Activated gamma-delta T cell treated with Interleukin-2 at 50 U/mL for 16 hours (primary cell): ENCODE measurements around the gene DARS2.
"Not testable (repeated sequence)": the region's sequence is repeated elsewhere in the genome, so short reads cannot be mapped to it uniquely, and the experiment has no call there.

ENCODE experiments used
- DNase-seq: peaks from one replicate; pipeline ENCODE4 v3.0.0-alpha.2; 2020

DARS2 gene

GRCh38 chr1:173862769-173863223 lies 38.3 kb downstream of the DARS2 start:
- no peak for DNase-seq

DNA sequence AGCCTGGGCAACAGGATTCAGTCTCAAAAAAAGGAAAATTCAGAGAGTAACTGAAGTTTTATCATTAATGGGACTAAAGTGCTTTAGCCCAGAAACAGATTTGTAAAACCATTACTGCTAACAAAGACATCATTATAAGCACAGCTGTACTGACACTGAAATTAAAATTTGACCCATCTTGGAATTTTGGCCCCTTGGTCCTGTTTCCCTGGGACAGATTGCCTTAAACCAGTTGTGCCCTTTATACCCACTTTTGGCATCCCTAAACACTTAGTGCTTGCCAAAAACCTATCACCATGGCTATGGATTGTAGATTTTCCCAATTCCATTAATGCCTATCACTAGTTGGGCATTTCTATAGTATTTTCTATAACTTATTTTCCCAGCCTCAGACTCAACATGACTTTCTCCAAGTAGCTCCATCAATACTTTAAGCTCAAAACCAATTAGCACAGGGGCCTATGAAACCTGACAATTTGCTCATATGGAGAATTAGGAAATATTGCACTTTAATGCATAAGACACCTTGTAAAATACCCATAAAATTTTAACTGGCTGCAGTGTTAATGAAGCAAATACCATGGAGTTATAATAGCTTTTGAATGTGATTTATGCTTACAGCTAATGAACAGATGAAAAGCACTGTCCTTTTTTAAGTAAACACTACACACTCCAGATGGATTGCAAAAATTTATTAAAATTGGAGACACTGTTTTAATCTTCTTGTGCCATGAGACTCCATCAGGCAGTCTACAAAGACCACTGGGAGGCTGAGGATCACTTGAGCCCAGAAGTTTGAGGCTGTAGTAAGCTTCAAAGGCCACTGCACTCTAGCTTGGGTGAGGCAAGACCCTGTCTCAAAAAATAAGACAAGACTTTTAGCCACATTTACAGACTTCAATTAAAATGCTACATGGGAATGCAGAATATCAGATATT lies 39.0 kb downstream of the DARS2 start:
- DNase-seq, result no peak

DNA sequence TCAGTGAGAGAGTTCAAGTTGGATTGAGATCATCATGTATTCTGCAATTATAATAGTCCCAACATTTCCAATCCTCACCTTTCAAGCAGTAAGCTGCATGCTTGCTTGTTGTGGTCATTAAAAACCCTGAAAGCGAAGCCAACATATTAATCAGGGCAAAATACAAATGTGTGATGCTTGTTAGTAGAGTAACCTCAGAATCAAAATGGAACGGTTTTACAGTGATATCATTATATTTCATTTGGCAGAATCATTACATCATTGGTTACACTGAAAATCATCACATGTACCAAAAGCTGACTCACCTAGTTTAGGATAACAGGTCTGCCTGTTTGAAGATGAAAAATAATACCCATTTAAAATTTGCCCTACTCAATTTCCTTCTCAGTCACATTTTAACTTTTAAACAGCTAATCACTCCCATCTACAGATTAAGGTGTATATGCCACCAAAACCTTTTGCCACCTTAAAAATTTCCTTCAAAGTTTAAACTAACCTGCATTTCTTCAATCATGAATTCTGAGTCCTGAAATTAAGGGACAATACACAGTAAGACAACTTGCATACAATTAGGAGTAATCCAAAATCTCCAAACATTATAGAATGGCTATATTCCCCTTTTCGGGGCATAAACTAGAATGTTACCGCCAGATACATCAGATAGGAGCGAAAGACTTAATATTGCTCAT lies 39.9 kb downstream of the DARS2 start:
- DNase-seq, result no peak

GRCh38 chr1:173865468-173866164 lies 41.1 kb downstream of the DARS2 start:
- DNase-seq, result no peak

DNA sequence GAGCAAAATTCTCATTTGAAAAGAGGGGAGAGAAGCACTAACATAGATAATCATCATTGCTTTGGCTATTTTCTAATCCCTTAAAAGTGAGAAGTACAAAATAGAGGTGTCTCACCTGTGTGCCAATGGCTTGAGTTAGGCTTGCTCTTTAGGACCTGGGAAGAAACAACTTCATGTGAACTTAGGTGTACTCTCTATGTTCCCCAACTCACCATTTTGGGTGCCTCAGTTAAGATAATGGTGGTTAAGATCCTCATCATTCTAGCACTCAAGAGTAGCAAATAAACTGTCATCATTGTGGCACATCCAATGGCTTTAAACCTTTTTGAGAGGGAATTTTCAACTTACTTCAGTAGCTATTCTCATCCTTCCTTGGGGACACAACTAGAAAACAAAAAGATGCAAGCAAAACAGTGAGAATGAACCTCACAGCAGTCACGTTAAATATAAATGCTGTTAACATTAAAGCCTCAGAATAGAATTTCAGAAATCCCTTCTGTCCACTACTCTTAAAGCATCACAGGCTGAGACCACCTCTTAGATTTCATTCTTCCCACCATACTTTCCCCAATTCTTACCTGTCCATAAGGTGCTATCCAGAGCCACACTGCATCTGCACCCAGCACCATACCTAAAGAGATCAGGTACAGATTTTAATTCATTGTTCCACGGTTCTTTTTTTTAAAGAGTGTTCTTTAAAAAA lies 42.1 kb downstream of the DARS2 start:
- DNase-seq, result no peak

DNA sequence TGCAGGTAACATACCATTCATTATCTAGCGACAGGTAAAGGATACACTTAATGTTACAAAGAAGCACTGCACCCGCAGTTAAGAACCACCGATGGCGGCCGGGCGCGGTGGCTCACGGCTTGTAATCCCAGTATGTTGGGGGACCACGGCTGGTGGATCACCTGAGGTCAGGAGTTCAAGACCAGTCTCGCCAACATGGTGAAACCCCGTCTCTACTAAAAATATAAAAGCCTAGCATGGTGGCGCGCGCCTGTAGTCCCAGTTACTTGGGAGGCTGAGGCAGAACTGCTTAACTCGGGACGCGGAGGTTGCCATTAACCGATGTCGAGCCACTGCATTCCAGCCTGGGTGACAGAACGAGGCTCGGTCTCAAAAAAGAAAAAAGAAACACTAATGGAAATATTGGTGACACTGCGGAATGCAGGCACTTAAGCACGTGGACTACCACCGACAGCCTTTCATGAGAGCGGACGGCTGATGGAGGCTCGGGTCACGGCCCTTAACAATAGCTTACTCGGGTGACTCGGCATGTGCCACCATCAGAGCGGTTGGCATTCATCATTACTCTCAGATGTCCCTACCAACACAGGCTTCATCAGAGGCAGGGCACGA lies 42.8 kb downstream of the DARS2 start:
- DNase-seq, result no peak

DNA sequence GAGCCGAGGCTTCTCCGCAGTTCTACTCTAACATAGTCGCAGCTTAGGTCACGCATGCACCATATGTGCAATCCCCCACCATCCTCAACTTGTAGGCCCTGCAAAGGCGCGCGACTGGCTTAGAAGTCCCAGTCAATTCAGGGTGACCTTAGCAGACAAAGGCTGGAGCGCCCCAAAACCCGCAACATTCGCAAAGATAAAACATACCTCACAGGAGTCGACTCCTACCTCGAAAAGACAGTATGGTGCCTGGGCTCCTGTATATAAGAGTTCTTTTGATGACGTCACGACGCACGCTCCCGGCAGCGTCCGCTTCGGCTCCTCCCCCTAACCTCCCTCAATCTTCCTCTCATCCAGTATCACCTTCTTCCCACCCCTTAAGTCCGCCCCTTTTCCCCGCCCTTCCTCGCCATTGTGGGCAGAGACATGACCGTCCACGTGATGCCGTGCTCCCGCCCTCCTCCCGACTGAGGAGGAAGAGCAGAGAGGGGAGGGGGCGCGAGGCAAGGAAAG lies 43.3 kb downstream of the DARS2 start, which contains the start of gene GAS5:
Gene GAS5, minus strand, starts transcription at position 237 of the 513 bp plus-strand sequence.
- peak; percentile 99 for DNase-seq

- peak; percentile 84 for DNase-seq
Measured at GRCh38 chr1:173868266-173869020, 44.0 kb downstream of the DARS2 start, which contains the start of gene ZBTB37. Gene ZBTB37 (plus strand): TSS chr1:173868380. CDS start chr1:173870226, 1,846 bp downstream.

- no peak for DNase-seq
Measured at GRCh38 chr1:173869021-173869359, 44.5 kb downstream of the DARS2 start.

DNA sequence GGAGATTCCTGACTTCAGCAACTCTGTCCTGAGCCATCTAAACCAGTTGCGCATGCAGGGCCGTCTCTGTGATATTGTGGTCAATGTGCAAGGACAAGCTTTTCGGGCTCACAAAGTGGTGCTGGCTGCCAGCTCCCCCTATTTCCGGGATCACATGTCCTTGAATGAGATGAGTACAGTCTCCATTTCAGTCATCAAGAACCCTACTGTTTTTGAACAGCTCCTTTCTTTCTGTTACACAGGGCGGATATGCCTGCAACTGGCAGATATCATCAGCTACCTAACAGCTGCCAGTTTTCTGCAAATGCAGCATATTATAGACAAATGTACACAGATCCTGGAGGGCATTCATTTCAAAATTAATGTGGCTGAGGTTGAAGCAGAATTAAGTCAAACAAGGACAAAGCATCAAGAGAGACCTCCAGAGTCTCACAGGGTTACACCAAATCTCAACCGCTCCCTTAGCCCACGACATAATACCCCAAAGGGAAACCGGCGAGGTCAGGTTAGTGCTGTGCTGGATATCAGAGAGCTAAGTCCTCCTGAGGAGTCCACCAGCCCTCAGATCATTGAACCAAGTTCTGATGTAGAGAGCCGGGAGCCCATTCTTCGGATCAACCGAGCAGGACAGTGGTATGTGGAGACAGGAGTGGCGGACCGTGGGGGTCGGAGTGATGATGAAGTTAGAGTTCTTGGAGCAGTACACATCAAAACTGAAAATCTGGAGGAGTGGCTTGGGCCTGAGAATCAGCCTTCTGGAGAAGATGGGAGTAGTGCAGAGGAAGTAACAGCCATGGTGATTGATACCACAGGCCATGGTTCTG lies 46.0 kb downstream of the DARS2 start:
- DNase-seq, result no peak

DNA sequence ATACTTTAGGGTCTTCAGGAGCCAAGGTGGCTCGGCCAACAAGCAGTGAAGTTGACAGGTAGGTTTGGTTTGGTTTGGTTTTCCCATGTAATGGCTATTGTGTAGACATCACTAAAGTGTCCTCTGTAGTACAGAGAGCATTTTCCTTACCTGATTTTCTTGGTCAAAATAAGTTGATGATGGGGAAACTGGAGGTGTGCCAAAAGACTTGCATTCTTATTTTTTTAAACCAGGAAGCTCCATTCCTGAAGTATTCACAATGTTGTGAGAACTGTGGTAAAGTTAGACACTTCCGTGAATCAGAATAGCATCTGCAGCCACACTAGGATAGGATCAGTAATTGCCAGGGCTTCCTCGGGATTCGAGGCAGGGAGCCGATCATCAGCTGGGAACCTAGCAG lies 46.6 kb downstream of the DARS2 start:
- no peak for DNase-seq

- no peak for DNase-seq
Measured at GRCh38 chr1:173871500-173871899, 47.0 kb downstream of the DARS2 start.

GRCh38 chr1:173876732-173877131 lies 52.3 kb downstream of the DARS2 start:
- DNase-seq, result no peak

GRCh38 chr1:173878251-173878650 lies 53.8 kb downstream of the DARS2 start:
- DNase-seq, result no peak

- DNase-seq, result not testable (repeated sequence)
Measured at GRCh38 chr1:173881117-173881516, 56.6 kb downstream of the DARS2 start.

GRCh38 chr1:173884701-173885100 lies 60.2 kb downstream of the DARS2 start:
- DNase-seq, result no peak

- DNase-seq, result no peak
Measured at GRCh38 chr1:173886746-173887611, 62.5 kb downstream of the DARS2 start.

DNA sequence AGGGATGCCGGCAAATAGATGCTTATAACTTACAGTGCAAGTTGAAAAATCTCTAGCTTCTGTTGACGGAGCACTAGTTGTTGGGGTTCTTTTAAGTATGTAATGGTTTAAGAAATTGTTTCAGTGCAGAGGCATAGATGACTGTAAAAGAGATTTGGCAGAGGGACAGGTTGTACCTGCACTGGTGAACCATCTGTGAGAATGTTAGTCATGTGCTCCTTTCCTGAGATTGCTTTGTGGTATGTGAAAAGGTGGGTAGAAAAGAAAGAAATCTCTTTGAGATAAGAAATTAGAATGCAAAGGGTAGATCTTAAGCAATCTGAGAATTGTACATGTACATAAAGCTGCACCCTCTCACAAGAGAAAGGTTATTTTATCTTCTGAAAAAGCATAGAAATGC lies 63.2 kb downstream of the DARS2 start:
- DNase-seq, result no peak

- DNase-seq, result no peak
Measured at GRCh38 chr1:173888749-173889148, 64.3 kb downstream of the DARS2 start.
